NT2/D1 (cell line): ENCODE measurements around the gene ITGAE.

ENCODE experiments used
- SUZ12 ChIP-seq: IDR thresholded peaks from 2 replicates; pipeline ENCODE4 v1.6.1; 2011; ENCODE audit not compliant: insufficient read length, insufficient read depth; ENCODE audit errors: extremely low read depth
- YY1 ChIP-seq: IDR thresholded peaks from 2 replicates; pipeline ENCODE4 v1.6.1; 2011; ENCODE audit not compliant: insufficient read length, insufficient read depth
- ZNF274 ChIP-seq: IDR thresholded peaks from 2 replicates; pipeline ENCODE4 v1.6.1; 2011; ENCODE audit warnings: mild to moderate bottlenecking, low read depth, low read length

GRCh38 chr17:3759597-3760216 lies 41.3 kb downstream of the ITGAE start:
- TF ChIP-seq YY1 (no peak), ZNF274 (no peak), SUZ12 (no peak)
